ENCODE data around the gene NDUFAF7. TPM values are rescaled to one million over a fixed set of nuclear protein-coding genes. Genes with fewer than 3 reads are reported as not detected.

The NDUFAF7 gene
- total RNA-seq, 1 donor from 2014 or later = 6.3 TPM

- Histone ChIP-seq H3K27me3 (ENCODE audit: control insufficient read depth in 3 of 3, insufficient read depth in 3 of 3, low read length in 3 of 3) (no peaks in the 10 kb centered on the region), H3K9ac (ENCODE audit: low read depth in 1 of 3, low read length in 3 of 3) (no peak overlapping the region), H3K9me3 (ENCODE audit: control insufficient read depth in 3 of 3, low read length in 3 of 3) (no peaks in the 10 kb centered on the region), H3K4me1 (ENCODE audit: control insufficient read depth in 3 of 3, insufficient read depth in 3 of 3, low read length in 3 of 3) (no peaks in the 10 kb centered on the region), H3K4me3 (ENCODE audit: low read length in 3 of 3) (no peak overlapping the region), H3K36me3 (ENCODE audit: control insufficient read depth in 3 of 3, insufficient read depth in 3 of 3, low read length in 3 of 3) (peaks cover 0 to 6% (median 4%) of the 10 kb centered on the region in 3 donors), H3K27ac (ENCODE audit: low read depth, low read length) (no peak overlapping the region)
Observed at GRCh38 chr2:37295469-37296073, 64.1 kb downstream of the NDUFAF7 start.

- no peaks in the 10 kb centered on the region for H3K4me1 ChIP-seq (ENCODE audit: control insufficient read depth in 3 of 3, insufficient read depth in 3 of 3, low read length in 3 of 3)
- H3K9me3 ChIP-seq (ENCODE audit: control insufficient read depth in 3 of 3, low read length in 3 of 3) = no peaks in the 10 kb centered on the region
- no peak overlapping the region for H3K27ac ChIP-seq (ENCODE audit: low read depth, low read length)
- no peak overlapping the region for H3K4me3 ChIP-seq (ENCODE audit: low read length in 3 of 3)
- H3K36me3 ChIP-seq (ENCODE audit: control insufficient read depth in 3 of 3, insufficient read depth in 3 of 3, low read length in 3 of 3) = no peaks in the 10 kb centered on the region
- no peaks in the 10 kb centered on the region for H3K27me3 ChIP-seq (ENCODE audit: control insufficient read depth in 3 of 3, insufficient read depth in 3 of 3, low read length in 3 of 3)
- H3K9ac ChIP-seq (ENCODE audit: low read depth in 1 of 3, low read length in 3 of 3) = no peak overlapping the region
Observed at GRCh38 chr2:37297632-37298031, 66.2 kb downstream of the NDUFAF7 start.

Other genes with a start within 250 kb of the NDUFAF7 start
- 41.2 TPM for gene HEATR5B, start 147.3 kb upstream of the NDUFAF7 start, total RNA-seq
- gene GPATCH11, start 147.1 kb upstream of the NDUFAF7 start, total RNA-seq = 3.7 TPM
- gene EIF2AK2, start 74.7 kb upstream of the NDUFAF7 start, total RNA-seq = 22.4 TPM
- not detected for gene SULT6B1, start 43.0 kb upstream of the NDUFAF7 start, total RNA-seq
- gene CEBPZOS, start 35.2 kb upstream of the NDUFAF7 start, total RNA-seq = 13.0 TPM
- gene CEBPZ, start 62 bp upstream of the NDUFAF7 start, total RNA-seq = 17.2 TPM
- gene PRKD3, start 93.2 kb downstream of the NDUFAF7 start, total RNA-seq = 48.5 TPM
- 5.2 TPM for gene QPCT, start 113.0 kb downstream of the NDUFAF7 start, total RNA-seq